ENCODE data around the gene MAP2K5. TPM values are rescaled to one million over a fixed set of nuclear protein-coding genes. Genes with fewer than 3 reads are reported as not detected.

MAP2K5 gene
- total and polyA plus RNA-seq, 9 of the 15 experiments (the other 6 are each of a cell fraction or from before 2014, with no cell fraction given): 0.41 to 16.5 (median 7.5) TPM

DNA sequence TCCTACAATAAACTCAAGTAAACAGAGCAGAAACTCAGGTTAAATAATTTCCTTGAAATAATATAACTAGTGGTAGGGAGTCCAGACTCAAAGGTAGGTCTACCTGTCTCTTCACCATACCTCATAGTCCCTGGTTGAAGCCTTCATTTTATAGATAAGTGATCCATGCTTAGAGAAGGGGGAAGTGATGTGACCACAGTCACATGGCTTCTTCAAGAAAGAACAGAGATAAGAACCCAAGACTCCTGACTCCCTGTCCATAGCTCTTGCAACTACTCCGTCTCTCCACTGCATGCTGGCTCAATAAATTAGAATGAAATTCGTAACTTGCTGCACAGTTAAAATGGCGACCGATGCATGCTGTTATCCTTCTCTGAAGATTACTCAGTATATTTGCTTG is 32.6 kb upstream of the MAP2K5 start (continued):
- TF ChIP-seq, protein P1, sequence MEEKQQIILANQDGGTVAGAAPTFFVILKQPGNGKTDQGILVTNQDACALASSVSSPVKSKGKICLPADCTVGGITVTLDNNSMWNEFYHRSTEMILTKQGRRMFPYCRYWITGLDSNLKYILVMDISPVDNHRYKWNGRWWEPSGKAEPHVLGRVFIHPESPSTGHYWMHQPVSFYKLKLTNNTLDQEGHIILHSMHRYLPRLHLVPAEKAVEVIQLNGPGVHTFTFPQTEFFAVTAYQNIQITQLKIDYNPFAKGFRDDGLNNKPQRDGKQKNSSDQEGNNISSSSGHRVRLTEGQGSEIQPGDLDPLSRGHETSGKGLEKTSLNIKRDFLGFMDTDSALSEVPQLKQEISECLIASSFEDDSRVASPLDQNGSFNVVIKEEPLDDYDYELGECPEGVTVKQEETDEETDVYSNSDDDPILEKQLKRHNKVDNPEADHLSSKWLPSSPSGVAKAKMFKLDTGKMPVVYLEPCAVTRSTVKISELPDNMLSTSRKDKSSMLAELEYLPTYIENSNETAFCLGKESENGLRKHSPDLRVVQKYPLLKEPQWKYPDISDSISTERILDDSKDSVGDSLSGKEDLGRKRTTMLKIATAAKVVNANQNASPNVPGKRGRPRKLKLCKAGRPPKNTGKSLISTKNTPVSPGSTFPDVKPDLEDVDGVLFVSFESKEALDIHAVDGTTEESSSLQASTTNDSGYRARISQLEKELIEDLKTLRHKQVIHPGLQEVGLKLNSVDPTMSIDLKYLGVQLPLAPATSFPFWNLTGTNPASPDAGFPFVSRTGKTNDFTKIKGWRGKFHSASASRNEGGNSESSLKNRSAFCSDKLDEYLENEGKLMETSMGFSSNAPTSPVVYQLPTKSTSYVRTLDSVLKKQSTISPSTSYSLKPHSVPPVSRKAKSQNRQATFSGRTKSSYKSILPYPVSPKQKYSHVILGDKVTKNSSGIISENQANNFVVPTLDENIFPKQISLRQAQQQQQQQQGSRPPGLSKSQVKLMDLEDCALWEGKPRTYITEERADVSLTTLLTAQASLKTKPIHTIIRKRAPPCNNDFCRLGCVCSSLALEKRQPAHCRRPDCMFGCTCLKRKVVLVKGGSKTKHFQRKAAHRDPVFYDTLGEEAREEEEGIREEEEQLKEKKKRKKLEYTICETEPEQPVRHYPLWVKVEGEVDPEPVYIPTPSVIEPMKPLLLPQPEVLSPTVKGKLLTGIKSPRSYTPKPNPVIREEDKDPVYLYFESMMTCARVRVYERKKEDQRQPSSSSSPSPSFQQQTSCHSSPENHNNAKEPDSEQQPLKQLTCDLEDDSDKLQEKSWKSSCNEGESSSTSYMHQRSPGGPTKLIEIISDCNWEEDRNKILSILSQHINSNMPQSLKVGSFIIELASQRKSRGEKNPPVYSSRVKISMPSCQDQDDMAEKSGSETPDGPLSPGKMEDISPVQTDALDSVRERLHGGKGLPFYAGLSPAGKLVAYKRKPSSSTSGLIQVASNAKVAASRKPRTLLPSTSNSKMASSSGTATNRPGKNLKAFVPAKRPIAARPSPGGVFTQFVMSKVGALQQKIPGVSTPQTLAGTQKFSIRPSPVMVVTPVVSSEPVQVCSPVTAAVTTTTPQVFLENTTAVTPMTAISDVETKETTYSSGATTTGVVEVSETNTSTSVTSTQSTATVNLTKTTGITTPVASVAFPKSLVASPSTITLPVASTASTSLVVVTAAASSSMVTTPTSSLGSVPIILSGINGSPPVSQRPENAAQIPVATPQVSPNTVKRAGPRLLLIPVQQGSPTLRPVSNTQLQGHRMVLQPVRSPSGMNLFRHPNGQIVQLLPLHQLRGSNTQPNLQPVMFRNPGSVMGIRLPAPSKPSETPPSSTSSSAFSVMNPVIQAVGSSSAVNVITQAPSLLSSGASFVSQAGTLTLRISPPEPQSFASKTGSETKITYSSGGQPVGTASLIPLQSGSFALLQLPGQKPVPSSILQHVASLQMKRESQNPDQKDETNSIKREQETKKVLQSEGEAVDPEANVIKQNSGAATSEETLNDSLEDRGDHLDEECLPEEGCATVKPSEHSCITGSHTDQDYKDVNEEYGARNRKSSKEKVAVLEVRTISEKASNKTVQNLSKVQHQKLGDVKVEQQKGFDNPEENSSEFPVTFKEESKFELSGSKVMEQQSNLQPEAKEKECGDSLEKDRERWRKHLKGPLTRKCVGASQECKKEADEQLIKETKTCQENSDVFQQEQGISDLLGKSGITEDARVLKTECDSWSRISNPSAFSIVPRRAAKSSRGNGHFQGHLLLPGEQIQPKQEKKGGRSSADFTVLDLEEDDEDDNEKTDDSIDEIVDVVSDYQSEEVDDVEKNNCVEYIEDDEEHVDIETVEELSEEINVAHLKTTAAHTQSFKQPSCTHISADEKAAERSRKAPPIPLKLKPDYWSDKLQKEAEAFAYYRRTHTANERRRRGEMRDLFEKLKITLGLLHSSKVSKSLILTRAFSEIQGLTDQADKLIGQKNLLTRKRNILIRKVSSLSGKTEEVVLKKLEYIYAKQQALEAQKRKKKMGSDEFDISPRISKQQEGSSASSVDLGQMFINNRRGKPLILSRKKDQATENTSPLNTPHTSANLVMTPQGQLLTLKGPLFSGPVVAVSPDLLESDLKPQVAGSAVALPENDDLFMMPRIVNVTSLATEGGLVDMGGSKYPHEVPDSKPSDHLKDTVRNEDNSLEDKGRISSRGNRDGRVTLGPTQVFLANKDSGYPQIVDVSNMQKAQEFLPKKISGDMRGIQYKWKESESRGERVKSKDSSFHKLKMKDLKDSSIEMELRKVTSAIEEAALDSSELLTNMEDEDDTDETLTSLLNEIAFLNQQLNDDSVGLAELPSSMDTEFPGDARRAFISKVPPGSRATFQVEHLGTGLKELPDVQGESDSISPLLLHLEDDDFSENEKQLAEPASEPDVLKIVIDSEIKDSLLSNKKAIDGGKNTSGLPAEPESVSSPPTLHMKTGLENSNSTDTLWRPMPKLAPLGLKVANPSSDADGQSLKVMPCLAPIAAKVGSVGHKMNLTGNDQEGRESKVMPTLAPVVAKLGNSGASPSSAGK (IDR thresholded peaks at IDR 0.05): peak; percentile 54
- peak; percentile 33; the same call in 1 of the 2 replicates for TF ChIP-seq JUND (IDR thresholded peaks at IDR 0.05; ENCODE audit: borderline replicate concordance, low read depth, low read length)
- peak; percentile 48; the same call in 1 of the 3 replicates for TF ChIP-seq JUND (tag; IDR thresholded peaks at IDR 0.05; ENCODE audit: borderline replicate concordance, low read depth, low read length)
- TF ChIP-seq ZNF695 (CRISPR knock-in tag; IDR thresholded peaks at IDR 0.05): no peak
- TF ChIP-seq ZNF644 (tag; IDR thresholded peaks at IDR 0.05; ENCODE audit: low read depth): no peak
- TF ChIP-seq, protein P2, sequence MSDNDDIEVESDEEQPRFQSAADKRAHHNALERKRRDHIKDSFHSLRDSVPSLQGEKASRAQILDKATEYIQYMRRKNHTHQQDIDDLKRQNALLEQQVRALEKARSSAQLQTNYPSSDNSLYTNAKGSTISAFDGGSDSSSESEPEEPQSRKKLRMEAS (CRISPR knock-in tag; IDR thresholded peaks at IDR 0.05): peak; percentile 24; the same call in 1 of the 2 replicates
- TF ChIP-seq, protein P3, sequence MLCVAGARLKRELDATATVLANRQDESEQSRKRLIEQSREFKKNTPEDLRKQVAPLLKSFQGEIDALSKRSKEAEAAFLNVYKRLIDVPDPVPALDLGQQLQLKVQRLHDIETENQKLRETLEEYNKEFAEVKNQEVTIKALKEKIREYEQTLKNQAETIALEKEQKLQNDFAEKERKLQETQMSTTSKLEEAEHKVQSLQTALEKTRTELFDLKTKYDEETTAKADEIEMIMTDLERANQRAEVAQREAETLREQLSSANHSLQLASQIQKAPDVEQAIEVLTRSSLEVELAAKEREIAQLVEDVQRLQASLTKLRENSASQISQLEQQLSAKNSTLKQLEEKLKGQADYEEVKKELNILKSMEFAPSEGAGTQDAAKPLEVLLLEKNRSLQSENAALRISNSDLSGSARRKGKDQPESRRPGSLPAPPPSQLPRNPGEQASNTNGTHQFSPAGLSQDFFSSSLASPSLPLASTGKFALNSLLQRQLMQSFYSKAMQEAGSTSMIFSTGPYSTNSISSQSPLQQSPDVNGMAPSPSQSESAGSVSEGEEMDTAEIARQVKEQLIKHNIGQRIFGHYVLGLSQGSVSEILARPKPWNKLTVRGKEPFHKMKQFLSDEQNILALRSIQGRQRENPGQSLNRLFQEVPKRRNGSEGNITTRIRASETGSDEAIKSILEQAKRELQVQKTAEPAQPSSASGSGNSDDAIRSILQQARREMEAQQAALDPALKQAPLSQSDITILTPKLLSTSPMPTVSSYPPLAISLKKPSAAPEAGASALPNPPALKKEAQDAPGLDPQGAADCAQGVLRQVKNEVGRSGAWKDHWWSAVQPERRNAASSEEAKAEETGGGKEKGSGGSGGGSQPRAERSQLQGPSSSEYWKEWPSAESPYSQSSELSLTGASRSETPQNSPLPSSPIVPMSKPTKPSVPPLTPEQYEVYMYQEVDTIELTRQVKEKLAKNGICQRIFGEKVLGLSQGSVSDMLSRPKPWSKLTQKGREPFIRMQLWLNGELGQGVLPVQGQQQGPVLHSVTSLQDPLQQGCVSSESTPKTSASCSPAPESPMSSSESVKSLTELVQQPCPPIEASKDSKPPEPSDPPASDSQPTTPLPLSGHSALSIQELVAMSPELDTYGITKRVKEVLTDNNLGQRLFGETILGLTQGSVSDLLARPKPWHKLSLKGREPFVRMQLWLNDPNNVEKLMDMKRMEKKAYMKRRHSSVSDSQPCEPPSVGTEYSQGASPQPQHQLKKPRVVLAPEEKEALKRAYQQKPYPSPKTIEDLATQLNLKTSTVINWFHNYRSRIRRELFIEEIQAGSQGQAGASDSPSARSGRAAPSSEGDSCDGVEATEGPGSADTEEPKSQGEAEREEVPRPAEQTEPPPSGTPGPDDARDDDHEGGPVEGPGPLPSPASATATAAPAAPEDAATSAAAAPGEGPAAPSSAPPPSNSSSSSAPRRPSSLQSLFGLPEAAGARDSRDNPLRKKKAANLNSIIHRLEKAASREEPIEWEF (CRISPR knock-in tag; IDR thresholded peaks at IDR 0.05): peak; percentile 48; the same call in 1 of the 2 replicates
- TF ChIP-seq USF2 (CRISPR knock-in tag; IDR thresholded peaks at IDR 0.05): peak; percentile 46; the same call in 1 of the 2 replicates
- peak; percentile 33; the same call in 1 of the 2 replicates for TF ChIP-seq BHLHE40 (IDR thresholded peaks at IDR 0.05; ENCODE audit: low read length)
